Measurements from ENCODE around the gene PDCD1LG2. TPM values are rescaled to one million over a fixed set of nuclear protein-coding genes. Genes with fewer than 3 reads are reported as not detected.
A peak's percentile ranks its signal among the peaks of the same experiment; 100 is the strongest.
"Not testable (repeated sequence)": the region's sequence is repeated elsewhere in the genome, so short reads cannot be mapped to it uniquely, and the experiment has no call there.

Gene PDCD1LG2
- total RNA-seq, 4 donors from 2014 or later = 0.49 to 2.2 (median 0.99) TPM

DNA sequence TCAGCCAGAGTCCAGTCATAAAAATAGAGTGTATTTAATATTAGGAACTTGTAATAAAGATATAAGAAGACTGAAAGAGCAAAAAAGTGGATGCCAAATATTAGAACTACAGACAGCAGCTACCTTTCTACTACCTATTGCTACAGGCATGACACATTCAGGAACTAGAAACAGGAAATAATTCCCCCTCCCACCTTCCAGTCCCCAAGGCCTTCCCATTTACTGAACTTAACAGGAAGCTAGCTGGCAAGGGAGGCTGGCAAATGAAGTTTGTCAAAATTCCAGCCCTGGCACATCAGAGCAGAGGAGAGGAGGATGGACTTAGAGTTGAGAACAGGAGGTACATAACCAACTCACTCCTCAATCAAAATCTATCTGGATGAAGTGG is 68.4 kb downstream of the PDCD1LG2 start:
- H3K36me3 ChIP-seq = no peaks in the 10 kb centered on the region
- H3K27ac ChIP-seq = no peak overlapping the region
- no peak overlapping the region for H3K4me3 ChIP-seq
- H3K4me1 ChIP-seq = peaks cover 6% of the 10 kb centered on the region
- DNase-seq (ENCODE audit: low spot score in 2 of 2) = no peak
- no peaks in the 10 kb centered on the region for H3K9me3 ChIP-seq
- H3K27me3 ChIP-seq = no peaks in the 10 kb centered on the region
- TF ChIP-seq, protein P1, sequence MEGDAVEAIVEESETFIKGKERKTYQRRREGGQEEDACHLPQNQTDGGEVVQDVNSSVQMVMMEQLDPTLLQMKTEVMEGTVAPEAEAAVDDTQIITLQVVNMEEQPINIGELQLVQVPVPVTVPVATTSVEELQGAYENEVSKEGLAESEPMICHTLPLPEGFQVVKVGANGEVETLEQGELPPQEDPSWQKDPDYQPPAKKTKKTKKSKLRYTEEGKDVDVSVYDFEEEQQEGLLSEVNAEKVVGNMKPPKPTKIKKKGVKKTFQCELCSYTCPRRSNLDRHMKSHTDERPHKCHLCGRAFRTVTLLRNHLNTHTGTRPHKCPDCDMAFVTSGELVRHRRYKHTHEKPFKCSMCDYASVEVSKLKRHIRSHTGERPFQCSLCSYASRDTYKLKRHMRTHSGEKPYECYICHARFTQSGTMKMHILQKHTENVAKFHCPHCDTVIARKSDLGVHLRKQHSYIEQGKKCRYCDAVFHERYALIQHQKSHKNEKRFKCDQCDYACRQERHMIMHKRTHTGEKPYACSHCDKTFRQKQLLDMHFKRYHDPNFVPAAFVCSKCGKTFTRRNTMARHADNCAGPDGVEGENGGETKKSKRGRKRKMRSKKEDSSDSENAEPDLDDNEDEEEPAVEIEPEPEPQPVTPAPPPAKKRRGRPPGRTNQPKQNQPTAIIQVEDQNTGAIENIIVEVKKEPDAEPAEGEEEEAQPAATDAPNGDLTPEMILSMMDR (IDR thresholded peaks at IDR 0.05) = no peak
- TF ChIP-seq POLR2A (IDR thresholded peaks at IDR 0.05) (no peak), POLR2AphosphoS5 (IDR thresholded peaks at IDR 0.05) (no peak), EP300 (IDR thresholded peaks at IDR 0.05) (no peak)

DNA sequence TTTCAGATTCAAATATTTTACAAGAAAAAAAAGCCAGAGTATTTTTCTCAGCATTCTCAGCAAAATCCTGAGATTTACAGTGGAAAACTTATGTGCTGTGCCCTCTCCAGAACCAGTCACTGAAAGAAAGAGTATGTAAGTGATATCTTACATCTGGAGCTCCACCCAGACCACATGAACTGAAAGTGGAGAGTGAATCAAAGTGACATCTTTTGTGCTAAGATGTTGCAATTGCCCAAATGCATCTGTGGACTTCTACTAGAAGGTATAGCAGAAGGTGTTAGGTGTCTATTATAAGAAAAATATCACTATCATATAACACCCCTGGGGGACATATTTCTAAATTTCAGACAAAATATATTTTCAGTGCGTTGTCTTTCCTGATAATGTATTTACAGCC is 69.5 kb downstream of the PDCD1LG2 start:
- Histone ChIP-seq H3K27ac (no peak overlapping the region), H3K27me3 (no peaks in the 10 kb centered on the region), H3K4me3 (no peak overlapping the region), H3K36me3 (no peaks in the 10 kb centered on the region), H3K9me3 (no peaks in the 10 kb centered on the region), H3K4me1 (peaks cover 6% of the 10 kb centered on the region)
- no peak for DNase-seq (ENCODE audit: low spot score in 2 of 2)
- WGBS = 81% methylated on average over 1 of the region's 1 CpG
- TF ChIP-seq POLR2AphosphoS5 (IDR thresholded peaks at IDR 0.05) = no peak
- TF ChIP-seq, protein P1 (IDR thresholded peaks at IDR 0.05) = no peak
- TF ChIP-seq EP300 (IDR thresholded peaks at IDR 0.05) = no peak
- no peak for TF ChIP-seq POLR2A (IDR thresholded peaks at IDR 0.05)

DNA sequence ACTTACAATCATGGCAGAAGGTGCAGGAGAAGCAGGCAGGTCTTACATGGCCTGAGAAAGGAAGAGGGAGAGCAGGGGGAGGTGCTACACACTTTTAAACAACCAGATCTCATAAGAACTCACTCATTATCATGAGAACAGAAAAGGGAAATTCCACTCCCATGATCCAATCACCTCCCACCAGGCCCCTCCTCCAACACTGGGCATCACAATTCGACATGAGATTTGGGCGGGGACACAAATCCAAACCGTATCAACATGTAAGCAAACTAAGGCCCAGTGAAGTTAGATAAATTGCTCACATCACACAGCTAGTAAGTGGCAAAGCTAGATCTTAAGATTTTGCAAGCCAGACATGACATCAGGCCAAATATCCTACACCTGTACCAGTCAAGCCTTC is 70.3 kb downstream of the PDCD1LG2 start:
- Histone ChIP-seq H3K36me3 (no peaks in the 10 kb centered on the region), H3K27ac (no peak overlapping the region), H3K9me3 (no peaks in the 10 kb centered on the region), H3K27me3 (no peaks in the 10 kb centered on the region), H3K4me3 (no peak overlapping the region), H3K4me1 (peaks cover 6% of the 10 kb centered on the region)
- TF ChIP-seq POLR2AphosphoS5 (IDR thresholded peaks at IDR 0.05) (no peak), EP300 (IDR thresholded peaks at IDR 0.05) (no peak), POLR2A (IDR thresholded peaks at IDR 0.05) (no peak)
- TF ChIP-seq, protein P1 (IDR thresholded peaks at IDR 0.05) = no peak
- 83% methylated on average over 3 of the region's 3 CpGs for WGBS
- DNase-seq (ENCODE audit: low spot score in 2 of 2) = no peak

DNA sequence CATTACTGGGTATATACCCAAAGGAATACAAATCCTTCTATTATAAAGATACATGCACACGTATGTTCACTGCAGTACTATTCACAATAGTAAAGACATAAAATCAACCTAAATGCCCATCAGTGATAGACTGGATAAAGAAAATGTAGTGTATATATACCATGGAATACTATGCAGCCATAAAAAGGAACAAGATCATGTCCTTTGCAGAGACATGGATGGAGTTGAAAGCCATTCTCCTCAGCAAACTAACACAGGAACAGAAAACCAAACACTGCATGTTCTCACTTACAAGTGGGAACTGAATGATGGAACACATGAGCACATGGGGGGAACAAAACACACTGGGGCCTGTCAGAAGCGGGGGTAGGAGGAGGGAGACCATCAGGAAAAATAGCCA is 71.4 kb downstream of the PDCD1LG2 start:
- not testable (repeated sequence) for H3K4me1 ChIP-seq; H3K27ac ChIP-seq; H3K27me3 ChIP-seq; H3K4me3 ChIP-seq; H3K9me3 ChIP-seq; H3K36me3 ChIP-seq; DNase-seq (ENCODE audit: low spot score in 2 of 2)
- 100% methylated on average over 2 of the region's 2 CpGs for WGBS

DNA sequence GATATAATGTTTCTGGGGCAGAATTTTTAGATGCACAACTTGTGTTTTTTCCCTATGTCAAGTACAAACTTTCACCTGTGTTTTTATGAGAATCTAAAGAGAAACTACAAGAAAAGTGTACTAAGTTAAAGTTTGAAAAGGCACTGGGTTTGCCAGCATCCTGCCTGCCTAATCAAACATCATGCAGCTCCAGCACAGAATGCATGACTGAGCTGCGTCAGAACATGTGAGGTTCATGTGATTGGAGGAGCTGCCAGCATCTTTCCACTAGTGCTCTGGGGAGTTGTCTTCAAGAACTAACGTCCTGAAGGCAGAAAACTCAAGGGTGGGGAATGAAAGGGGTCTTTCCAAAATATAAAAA is 72.5 kb downstream of the PDCD1LG2 start:
- Histone ChIP-seq H3K9me3 (no peaks in the 10 kb centered on the region), H3K27ac (no peak overlapping the region), H3K4me1 (peaks cover 6% of the 10 kb centered on the region), H3K36me3 (no peaks in the 10 kb centered on the region), H3K4me3 (no peak overlapping the region), H3K27me3 (no peaks in the 10 kb centered on the region)
- peak in 1 of 2 donors; percentile 73 for DNase-seq (ENCODE audit: low spot score in 2 of 2)
- WGBS = 4% methylated on average over 2 of the region's 2 CpGs
- TF ChIP-seq, protein P1 (IDR thresholded peaks at IDR 0.05) = no peak
- TF ChIP-seq POLR2A (IDR thresholded peaks at IDR 0.05) (no peak), EP300 (IDR thresholded peaks at IDR 0.05) (no peak), POLR2AphosphoS5 (IDR thresholded peaks at IDR 0.05) (no peak)

DNA sequence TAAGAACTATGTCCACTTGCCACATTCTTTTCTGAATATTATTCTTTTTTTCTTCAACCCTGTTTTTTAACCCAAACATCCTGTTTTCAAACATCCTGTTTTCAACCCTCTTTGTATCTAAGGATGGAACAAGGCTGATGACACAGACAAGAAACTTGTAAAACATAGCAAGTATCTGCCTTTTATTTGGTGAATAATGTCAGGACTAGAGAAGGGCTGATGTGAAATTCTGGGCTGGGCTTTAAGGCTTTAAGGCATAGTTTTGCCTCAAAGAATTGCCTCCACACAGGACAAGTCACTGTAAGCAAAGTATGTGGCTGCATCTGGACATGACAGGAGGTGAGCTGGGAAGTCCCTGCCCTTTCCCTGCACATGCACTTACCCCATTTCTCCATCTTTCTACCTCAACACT is 76.1 kb downstream of the PDCD1LG2 start:
- peaks cover 12% of the 10 kb centered on the region for H3K4me1 ChIP-seq
- no peak for TF ChIP-seq POLR2AphosphoS5 (IDR thresholded peaks at IDR 0.05)
- TF ChIP-seq POLR2A (IDR thresholded peaks at IDR 0.05) = no peak
- TF ChIP-seq EP300 (IDR thresholded peaks at IDR 0.05) = no peak
- TF ChIP-seq, protein P1 (IDR thresholded peaks at IDR 0.05) = no peak
- H3K36me3 ChIP-seq = no peaks in the 10 kb centered on the region
- no peak overlapping the region for H3K4me3 ChIP-seq
- H3K27me3 ChIP-seq = no peaks in the 10 kb centered on the region
- H3K27ac ChIP-seq = no peak overlapping the region
- DNase-seq (ENCODE audit: low spot score in 2 of 2) = no peak
- no peaks in the 10 kb centered on the region for H3K9me3 ChIP-seq
